Endodermal cell (in vitro differentiated cells): ENCODE measurements around the gene SEC23A. TPM values are rescaled to one million over a fixed set of nuclear protein-coding genes. Genes with fewer than 3 reads are reported as not detected.

Source experiments
- DNase-seq: peaks from one replicate; pipeline ENCODE4 v3.0.0-alpha.2; 2017
- H3K27ac ChIP-seq: 2 replicates; pipeline ENCODE4 v1.5.1; 2013; ENCODE audit warnings: mild to moderate bottlenecking, low read depth, low read length, moderate library complexity
- H3K27me3 ChIP-seq: 2 replicates; pipeline ENCODE4 v1.6.1; 2013; ENCODE audit warnings: mild to moderate bottlenecking, low read length, moderate library complexity; ENCODE audit not compliant: insufficient read depth, control insufficient read depth, poor library complexity, severe bottlenecking
- H3K36me3 ChIP-seq: 2 replicates; pipeline ENCODE4 v1.7.0; 2013; ENCODE audit warnings: mild to moderate bottlenecking, low read length, moderate library complexity; ENCODE audit not compliant: control insufficient read depth, insufficient read depth
- H3K4me1 ChIP-seq: one replicate; pipeline ENCODE4 v1.7.0; 2013; ENCODE audit warnings: low read length; ENCODE audit not compliant: control insufficient read depth, insufficient read depth
- H3K4me3 ChIP-seq: 2 replicates; pipeline ENCODE4 v1.5.1; 2013; ENCODE audit warnings: mild to moderate bottlenecking, low read length, moderate library complexity
- H3K9ac ChIP-seq: 2 replicates; pipeline ENCODE4 v1.6.1; 2013; ENCODE audit warnings: mild to moderate bottlenecking, low read length, moderate library complexity; ENCODE audit not compliant: poor library complexity, severe bottlenecking; ENCODE audit errors: extremely low read depth
- H3K9me3 ChIP-seq: 2 replicates; pipeline ENCODE4 v1.6.1; 2013; ENCODE audit warnings: mild to moderate bottlenecking, low read length, moderate library complexity; ENCODE audit not compliant: control insufficient read depth
- H3K27ac Mint-ChIP-seq: 2 replicates; pipeline ENCODE4 v1.8.0; 2020; ENCODE audit warnings: mixed read lengths
- H3K27me3 Mint-ChIP-seq: 2 replicates; pipeline ENCODE4 v1.8.0; 2021; ENCODE audit warnings: mild to moderate bottlenecking, mixed read lengths; ENCODE audit not compliant: insufficient read depth
- H3K36me3 Mint-ChIP-seq: 2 replicates; pipeline ENCODE4 v1.8.0; 2020; ENCODE audit warnings: low read depth, mixed read lengths
- H3K4me1 Mint-ChIP-seq: 2 replicates; pipeline ENCODE4 v1.8.0; 2020; ENCODE audit warnings: mixed read lengths
- H3K4me3 Mint-ChIP-seq: 2 replicates; pipeline ENCODE4 v1.8.0; 2020; ENCODE audit warnings: mild to moderate bottlenecking, moderate library complexity, mixed read lengths
- H3K9me3 Mint-ChIP-seq: 2 replicates; pipeline ENCODE4 v1.8.0; 2020; ENCODE audit warnings: mild to moderate bottlenecking, mixed read lengths
- WGBS, 2 experiments: methylation state at CpG; one replicate each; pipeline versions ENCODE4 v1.1.5 to v1.1.7; 2013; ENCODE audit warnings: missing lambda C conversion rate in 2 of 2, mixed read lengths in 1 of 2; ENCODE audit not compliant: insufficient coverage in 1 of 2, insufficient read length in 1 of 2; 5-methylcytosine and 5-hydroxymethylcytosine counted together
- total RNA-seq, 2 donors: library from RNA; stranded (reverse); fragmentation: NEBNext Ultra II Directional in 1 of 2; extraction: Animal tissue kit (Norgen Biotek cat#: 25700) in 1 of 2; gene quantifications; 2 replicates in 1 of 2; 3 replicates in 1 of 2; pipeline ENCODE4 v1.2.1, GENCODE V29; 2021
- TF ChIP-seq, protein P1 (sequence below): fragments of 200-600 bp; sonication (generic); conservative IDR thresholded peaks from 2 replicates; pipeline ENCODE4 v1.5.0; 2021; ENCODE audit warnings: antibody characterized with exemption, mild to moderate bottlenecking

The SEC23A gene
- total RNA-seq, 2 donors from 2014 or later, result 58.5 to 89.7 TPM

DNA sequence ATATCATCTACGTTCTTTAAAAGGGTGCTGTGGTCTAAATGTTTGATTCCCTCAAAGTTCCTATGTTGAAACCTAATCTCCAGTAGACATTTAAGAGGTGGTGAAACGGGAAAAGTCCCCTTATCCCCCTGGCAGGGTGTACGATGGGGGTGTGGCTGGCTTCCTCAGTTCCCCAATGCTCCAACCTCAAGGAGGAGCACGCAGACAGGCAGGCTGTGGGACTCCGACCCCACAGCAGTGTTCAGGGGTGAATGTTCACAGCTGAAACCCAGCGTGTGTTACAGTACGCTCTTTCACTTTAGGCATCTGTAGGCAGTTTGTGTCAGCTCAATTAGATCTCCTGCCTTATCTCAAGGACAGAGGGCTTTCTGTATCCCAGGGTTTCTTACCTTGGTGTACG lies 73.2 kb downstream of the SEC23A start:
- Histone ChIP-seq H3K36me3 (peaks cover 72% of the 10 kb centered on the region), H3K4me3 (no peak overlapping the region), H3K4me1 (peaks cover 3% of the 10 kb centered on the region), H3K9me3 (no peaks in the 10 kb centered on the region), H3K9ac (no peak overlapping the region), H3K27me3 (no peaks in the 10 kb centered on the region), H3K27ac (no peak overlapping the region)
- 94 to 97% methylated on average over 5 to 8 of the region's 8 CpGs for WGBS, 2 experiments
- Mint-ChIP-seq H3K27me3 (no peaks in the 10 kb centered on the region), H3K9me3 (no peaks in the 10 kb centered on the region), H3K4me3 (no peak overlapping the region), H3K4me1 (peaks cover 15% of the 10 kb centered on the region), H3K27ac (peak overlapping the region; percentile 39), H3K36me3 (peaks cover 33% of the 10 kb centered on the region)
- TF ChIP-seq, protein P1, sequence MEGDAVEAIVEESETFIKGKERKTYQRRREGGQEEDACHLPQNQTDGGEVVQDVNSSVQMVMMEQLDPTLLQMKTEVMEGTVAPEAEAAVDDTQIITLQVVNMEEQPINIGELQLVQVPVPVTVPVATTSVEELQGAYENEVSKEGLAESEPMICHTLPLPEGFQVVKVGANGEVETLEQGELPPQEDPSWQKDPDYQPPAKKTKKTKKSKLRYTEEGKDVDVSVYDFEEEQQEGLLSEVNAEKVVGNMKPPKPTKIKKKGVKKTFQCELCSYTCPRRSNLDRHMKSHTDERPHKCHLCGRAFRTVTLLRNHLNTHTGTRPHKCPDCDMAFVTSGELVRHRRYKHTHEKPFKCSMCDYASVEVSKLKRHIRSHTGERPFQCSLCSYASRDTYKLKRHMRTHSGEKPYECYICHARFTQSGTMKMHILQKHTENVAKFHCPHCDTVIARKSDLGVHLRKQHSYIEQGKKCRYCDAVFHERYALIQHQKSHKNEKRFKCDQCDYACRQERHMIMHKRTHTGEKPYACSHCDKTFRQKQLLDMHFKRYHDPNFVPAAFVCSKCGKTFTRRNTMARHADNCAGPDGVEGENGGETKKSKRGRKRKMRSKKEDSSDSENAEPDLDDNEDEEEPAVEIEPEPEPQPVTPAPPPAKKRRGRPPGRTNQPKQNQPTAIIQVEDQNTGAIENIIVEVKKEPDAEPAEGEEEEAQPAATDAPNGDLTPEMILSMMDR, result no peak
- DNase-seq, result no peak

DNA sequence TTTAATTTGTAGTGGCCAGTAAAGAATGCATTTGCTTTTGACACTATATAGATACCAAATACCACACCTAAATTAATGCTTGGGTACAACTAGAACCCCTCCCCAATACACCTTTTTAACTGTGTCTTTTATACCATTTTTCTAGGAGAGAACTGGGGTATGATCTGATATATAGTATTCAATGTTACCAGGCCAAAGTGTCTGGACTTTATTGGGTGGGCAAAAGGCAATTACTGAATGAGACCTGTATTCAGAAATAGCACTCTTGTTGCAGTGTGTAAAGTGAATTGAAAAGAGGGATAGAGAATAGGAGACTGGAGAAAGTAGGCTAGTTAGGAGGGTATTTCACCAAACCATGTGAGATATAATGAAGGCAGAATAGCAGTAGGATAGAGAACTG lies 74.4 kb downstream of the SEC23A start:
- Mint-ChIP-seq H3K4me3 (no peak overlapping the region), H3K27ac (no peak overlapping the region), H3K36me3 (peaks cover 36% of the 10 kb centered on the region), H3K4me1 (peaks cover 16% of the 10 kb centered on the region), H3K27me3 (no peaks in the 10 kb centered on the region), H3K9me3 (no peaks in the 10 kb centered on the region)
- no peak overlapping the region for H3K4me3 ChIP-seq
- H3K9me3 ChIP-seq, result no peaks in the 10 kb centered on the region
- no peaks in the 10 kb centered on the region for H3K27me3 ChIP-seq
- no peak overlapping the region for H3K9ac ChIP-seq
- peaks cover 3% of the 10 kb centered on the region for H3K4me1 ChIP-seq
- no peak for DNase-seq
- TF ChIP-seq, protein P1, result no peak
- H3K27ac ChIP-seq, result no peak overlapping the region
- peaks cover 64% of the 10 kb centered on the region for H3K36me3 ChIP-seq

DNA sequence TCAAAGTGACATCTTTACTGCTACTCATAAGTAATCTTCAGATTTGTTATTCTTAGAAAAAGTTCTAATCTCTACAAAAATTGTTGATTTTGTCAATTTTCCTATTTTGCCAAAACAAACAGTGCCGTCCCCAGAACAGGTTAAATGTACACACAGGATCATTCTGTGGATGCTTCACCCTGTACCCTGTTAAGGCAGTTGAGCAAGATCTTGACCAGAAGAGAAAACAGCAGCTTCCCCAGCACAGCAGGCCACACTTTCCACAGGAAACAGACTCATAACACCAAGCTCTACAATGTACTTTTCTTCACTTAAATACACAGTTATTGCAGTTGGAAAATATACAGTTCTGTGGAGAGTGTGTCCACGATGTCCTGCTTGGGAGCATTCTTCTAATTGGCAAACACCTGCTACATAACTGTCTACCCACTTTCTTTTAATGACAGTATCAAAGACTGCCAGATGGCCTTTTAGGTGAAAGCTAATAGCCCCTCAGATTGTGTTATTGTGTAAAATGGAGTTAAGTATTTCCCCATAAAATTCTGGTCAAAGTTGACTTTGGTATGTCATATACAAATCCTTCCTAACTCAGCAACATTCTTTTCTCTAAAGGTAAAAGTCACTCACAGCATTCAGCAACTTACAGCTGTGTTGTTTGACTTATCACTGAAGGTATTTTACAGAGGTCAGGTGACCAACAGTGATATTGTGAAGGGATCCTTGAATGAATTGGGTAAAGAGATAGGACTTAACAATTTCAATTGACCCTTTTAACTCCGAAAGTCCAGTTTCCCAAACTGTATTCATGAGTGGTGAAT lies 77.0 kb downstream of the SEC23A start:
- no peaks in the 10 kb centered on the region for H3K27me3 Mint-ChIP-seq
- WGBS, 2 experiments, result 90 to 97% methylated on average over 2 to 3 of the region's 3 CpGs
- peak overlapping the region; percentile 21 for H3K27ac Mint-ChIP-seq
- Histone ChIP-seq H3K4me3 (no peak overlapping the region), H3K9ac (no peak overlapping the region), H3K36me3 (peaks cover 41% of the 10 kb centered on the region), H3K27ac (no peak overlapping the region), H3K4me1 (peaks cover 3% of the 10 kb centered on the region), H3K27me3 (no peaks in the 10 kb centered on the region), H3K9me3 (no peaks in the 10 kb centered on the region)
- H3K9me3 Mint-ChIP-seq, result no peaks in the 10 kb centered on the region
- no peak overlapping the region for H3K4me3 Mint-ChIP-seq
- DNase-seq, result no peak
- TF ChIP-seq, protein P1, result no peak
- peaks cover 16% of the 10 kb centered on the region for H3K4me1 Mint-ChIP-seq
- peaks cover 28% of the 10 kb centered on the region for H3K36me3 Mint-ChIP-seq
